ENCODE results near the gene RPL9. TPM values are rescaled to one million over a fixed set of nuclear protein-coding genes. Genes with fewer than 3 reads are reported as not detected.
A peak's percentile ranks its signal among the peaks of the same experiment; 100 is the strongest.

Gene RPL9
- total and polyA plus RNA-seq, 2 of the 13 experiments (the other 11 are each of a cell fraction or from before 2014, with no cell fraction given), result 993 to 2,148 TPM

DNA sequence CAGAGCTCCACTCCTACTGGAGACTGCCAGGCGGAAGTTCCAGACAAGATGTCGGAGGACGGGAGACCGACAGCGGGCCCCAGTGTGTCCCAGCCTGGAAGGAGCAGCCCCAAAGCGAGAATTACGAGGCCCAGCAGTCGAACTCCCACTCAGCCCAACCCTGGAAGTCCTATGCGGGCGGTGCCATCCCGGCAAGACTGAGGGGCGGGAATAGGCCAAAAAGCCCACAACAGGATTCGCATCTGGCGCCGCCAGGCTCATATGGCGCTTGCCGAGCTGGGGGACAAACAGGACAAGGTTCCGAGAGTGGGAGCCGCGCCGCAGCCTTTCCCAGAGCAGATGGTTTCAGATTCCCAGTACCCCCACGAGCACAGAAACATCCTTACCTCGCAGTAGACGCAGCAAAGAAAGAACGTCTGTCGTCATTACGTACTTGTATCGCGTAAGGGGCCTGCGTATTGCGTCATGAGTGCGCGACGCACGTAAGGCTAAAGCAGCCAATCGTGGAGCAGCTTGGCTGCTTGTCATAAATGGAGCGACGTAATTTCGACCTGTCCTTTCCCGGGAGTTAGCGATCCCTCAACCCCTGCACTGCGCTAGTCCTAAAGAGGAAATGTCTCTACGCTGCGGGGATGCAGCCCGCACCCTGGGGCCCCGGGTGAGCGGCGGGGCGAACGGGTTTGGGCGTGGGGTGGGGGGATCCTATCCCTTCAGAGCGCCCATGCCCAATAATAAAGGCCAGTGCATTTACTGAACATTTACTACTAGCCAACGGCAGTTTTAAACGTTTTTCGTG, at the start of gene RPL9, which contains the start of gene LIAS (continued):
- TF ChIP-seq, protein P1, sequence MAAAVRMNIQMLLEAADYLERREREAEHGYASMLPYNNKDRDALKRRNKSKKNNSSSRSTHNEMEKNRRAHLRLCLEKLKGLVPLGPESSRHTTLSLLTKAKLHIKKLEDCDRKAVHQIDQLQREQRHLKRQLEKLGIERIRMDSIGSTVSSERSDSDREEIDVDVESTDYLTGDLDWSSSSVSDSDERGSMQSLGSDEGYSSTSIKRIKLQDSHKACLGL (CRISPR knock-in tag; IDR thresholded peaks at IDR 0.05), result peak; percentile 75
- peak; percentile 93; the same call in 1 of the 2 replicates for TF ChIP-seq ZNF766 (CRISPR knock-in tag; IDR thresholded peaks at IDR 0.05; ENCODE audit: borderline replicate concordance)
- TF ChIP-seq, protein P2, sequence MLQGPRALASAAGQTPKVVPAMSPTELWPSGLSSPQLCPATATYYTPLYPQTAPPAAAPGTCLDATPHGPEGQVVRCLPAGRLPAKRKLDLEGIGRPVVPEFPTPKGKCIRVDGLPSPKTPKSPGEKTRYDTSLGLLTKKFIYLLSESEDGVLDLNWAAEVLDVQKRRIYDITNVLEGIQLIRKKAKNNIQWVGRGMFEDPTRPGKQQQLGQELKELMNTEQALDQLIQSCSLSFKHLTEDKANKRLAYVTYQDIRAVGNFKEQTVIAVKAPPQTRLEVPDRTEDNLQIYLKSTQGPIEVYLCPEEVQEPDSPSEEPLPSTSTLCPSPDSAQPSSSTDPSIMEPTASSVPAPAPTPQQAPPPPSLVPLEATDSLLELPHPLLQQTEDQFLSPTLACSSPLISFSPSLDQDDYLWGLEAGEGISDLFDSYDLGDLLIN (CRISPR knock-in tag; IDR thresholded peaks at IDR 0.05; ENCODE audit: borderline replicate concordance), result no peak
- TF ChIP-seq ZNF792 (CRISPR knock-in tag; IDR thresholded peaks at IDR 0.05), result no peak; the same call in none of the 2 replicates
- TF ChIP-seq, protein P3, sequence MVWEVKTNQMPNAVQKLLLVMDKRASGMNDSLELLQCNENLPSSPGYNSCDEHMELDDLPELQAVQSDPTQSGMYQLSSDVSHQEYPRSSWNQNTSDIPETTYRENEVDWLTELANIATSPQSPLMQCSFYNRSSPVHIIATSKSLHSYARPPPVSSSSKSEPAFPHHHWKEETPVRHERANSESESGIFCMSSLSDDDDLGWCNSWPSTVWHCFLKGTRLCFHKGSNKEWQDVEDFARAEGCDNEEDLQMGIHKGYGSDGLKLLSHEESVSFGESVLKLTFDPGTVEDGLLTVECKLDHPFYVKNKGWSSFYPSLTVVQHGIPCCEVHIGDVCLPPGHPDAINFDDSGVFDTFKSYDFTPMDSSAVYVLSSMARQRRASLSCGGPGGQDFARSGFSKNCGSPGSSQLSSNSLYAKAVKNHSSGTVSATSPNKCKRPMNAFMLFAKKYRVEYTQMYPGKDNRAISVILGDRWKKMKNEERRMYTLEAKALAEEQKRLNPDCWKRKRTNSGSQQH (CRISPR knock-in tag; IDR thresholded peaks at IDR 0.05; ENCODE audit: low read depth), result no peak
- TF ChIP-seq, protein P4, sequence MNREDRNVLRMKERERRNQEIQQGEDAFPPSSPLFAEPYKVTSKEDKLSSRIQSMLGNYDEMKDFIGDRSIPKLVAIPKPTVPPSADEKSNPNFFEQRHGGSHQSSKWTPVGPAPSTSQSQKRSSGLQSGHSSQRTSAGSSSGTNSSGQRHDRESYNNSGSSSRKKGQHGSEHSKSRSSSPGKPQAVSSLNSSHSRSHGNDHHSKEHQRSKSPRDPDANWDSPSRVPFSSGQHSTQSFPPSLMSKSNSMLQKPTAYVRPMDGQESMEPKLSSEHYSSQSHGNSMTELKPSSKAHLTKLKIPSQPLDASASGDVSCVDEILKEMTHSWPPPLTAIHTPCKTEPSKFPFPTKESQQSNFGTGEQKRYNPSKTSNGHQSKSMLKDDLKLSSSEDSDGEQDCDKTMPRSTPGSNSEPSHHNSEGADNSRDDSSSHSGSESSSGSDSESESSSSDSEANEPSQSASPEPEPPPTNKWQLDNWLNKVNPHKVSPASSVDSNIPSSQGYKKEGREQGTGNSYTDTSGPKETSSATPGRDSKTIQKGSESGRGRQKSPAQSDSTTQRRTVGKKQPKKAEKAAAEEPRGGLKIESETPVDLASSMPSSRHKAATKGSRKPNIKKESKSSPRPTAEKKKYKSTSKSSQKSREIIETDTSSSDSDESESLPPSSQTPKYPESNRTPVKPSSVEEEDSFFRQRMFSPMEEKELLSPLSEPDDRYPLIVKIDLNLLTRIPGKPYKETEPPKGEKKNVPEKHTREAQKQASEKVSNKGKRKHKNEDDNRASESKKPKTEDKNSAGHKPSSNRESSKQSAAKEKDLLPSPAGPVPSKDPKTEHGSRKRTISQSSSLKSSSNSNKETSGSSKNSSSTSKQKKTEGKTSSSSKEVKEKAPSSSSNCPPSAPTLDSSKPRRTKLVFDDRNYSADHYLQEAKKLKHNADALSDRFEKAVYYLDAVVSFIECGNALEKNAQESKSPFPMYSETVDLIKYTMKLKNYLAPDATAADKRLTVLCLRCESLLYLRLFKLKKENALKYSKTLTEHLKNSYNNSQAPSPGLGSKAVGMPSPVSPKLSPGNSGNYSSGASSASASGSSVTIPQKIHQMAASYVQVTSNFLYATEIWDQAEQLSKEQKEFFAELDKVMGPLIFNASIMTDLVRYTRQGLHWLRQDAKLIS (CRISPR knock-in tag; IDR thresholded peaks at IDR 0.05), result peak; percentile 31; the same call in 1 of the 2 replicates
- TF ChIP-seq, protein P5, sequence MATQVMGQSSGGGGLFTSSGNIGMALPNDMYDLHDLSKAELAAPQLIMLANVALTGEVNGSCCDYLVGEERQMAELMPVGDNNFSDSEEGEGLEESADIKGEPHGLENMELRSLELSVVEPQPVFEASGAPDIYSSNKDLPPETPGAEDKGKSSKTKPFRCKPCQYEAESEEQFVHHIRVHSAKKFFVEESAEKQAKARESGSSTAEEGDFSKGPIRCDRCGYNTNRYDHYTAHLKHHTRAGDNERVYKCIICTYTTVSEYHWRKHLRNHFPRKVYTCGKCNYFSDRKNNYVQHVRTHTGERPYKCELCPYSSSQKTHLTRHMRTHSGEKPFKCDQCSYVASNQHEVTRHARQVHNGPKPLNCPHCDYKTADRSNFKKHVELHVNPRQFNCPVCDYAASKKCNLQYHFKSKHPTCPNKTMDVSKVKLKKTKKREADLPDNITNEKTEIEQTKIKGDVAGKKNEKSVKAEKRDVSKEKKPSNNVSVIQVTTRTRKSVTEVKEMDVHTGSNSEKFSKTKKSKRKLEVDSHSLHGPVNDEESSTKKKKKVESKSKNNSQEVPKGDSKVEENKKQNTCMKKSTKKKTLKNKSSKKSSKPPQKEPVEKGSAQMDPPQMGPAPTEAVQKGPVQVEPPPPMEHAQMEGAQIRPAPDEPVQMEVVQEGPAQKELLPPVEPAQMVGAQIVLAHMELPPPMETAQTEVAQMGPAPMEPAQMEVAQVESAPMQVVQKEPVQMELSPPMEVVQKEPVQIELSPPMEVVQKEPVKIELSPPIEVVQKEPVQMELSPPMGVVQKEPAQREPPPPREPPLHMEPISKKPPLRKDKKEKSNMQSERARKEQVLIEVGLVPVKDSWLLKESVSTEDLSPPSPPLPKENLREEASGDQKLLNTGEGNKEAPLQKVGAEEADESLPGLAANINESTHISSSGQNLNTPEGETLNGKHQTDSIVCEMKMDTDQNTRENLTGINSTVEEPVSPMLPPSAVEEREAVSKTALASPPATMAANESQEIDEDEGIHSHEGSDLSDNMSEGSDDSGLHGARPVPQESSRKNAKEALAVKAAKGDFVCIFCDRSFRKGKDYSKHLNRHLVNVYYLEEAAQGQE (IDR thresholded peaks at IDR 0.05; ENCODE audit: borderline replicate concordance in 1 of 2, low read depth in 1 of 2, low read length in 2 of 2), result peak in 1 of 2 experiments; percentile 50; a peak in 1 of 4 replicates
- TF ChIP-seq, protein P6, sequence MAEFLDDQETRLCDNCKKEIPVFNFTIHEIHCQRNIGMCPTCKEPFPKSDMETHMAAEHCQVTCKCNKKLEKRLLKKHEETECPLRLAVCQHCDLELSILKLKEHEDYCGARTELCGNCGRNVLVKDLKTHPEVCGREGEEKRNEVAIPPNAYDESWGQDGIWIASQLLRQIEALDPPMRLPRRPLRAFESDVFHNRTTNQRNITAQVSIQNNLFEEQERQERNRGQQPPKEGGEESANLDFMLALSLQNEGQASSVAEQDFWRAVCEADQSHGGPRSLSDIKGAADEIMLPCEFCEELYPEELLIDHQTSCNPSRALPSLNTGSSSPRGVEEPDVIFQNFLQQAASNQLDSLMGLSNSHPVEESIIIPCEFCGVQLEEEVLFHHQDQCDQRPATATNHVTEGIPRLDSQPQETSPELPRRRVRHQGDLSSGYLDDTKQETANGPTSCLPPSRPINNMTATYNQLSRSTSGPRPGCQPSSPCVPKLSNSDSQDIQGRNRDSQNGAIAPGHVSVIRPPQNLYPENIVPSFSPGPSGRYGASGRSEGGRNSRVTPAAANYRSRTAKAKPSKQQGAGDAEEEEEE (CRISPR knock-in tag; IDR thresholded peaks at IDR 0.05; ENCODE audit: borderline replicate concordance), result no peak
- TF ChIP-seq, protein P7, sequence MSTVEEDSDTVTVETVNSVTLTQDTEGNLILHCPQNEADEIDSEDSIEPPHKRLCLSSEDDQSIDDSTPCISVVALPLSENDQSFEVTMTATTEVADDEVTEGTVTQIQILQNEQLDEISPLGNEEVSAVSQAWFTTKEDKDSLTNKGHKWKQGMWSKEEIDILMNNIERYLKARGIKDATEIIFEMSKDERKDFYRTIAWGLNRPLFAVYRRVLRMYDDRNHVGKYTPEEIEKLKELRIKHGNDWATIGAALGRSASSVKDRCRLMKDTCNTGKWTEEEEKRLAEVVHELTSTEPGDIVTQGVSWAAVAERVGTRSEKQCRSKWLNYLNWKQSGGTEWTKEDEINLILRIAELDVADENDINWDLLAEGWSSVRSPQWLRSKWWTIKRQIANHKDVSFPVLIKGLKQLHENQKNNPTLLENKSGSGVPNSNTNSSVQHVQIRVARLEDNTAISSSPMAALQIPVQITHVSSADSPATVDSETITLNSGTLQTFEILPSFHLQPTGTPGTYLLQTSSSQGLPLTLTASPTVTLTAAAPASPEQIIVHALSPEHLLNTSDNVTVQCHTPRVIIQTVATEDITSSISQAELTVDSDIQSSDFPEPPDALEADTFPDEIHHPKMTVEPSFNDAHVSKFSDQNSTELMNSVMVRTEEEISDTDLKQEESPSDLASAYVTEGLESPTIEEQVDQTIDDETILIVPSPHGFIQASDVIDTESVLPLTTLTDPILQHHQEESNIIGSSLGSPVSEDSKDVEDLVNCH (CRISPR knock-in tag; IDR thresholded peaks at IDR 0.05), result no peak
- peak; percentile 42; the same call in 1 of the 2 replicates for TF ChIP-seq NCOR1 (IDR thresholded peaks at IDR 0.05; ENCODE audit: borderline replicate concordance, low read length)

All from HepG2 (cell line).